SK-N-SH (cell line): Measurements from ENCODE around the gene MRPS6. TPM values are rescaled to one million over a fixed set of nuclear protein-coding genes. Genes with fewer than 3 reads are reported as not detected.

Source experiments
- CTCF ChIA-PET: fragments of 300-600, 350-600 bp; formaldehyde crosslinking; extraction: SDS; loops from one replicate; lab custom pipeline; 2021; lab: Yijun Ruan, JAX
- POLR2A ChIA-PET: fragments of 350-600 bp; sonication (Branson Sonifier 250); formaldehyde crosslinking; extraction: SDS; loops from one replicate; lab custom pipeline; 2020; ENCODE audit warnings: antibody characterized with exemption, inconsistent platforms; lab: Yijun Ruan, JAX
- DNase-seq: peaks from one replicate; pipeline ENCODE4 v3.0.0; 2012
- H2AFZ ChIP-seq: fragments of 200-600 bp; sonication (generic); 2 replicates; pipeline ENCODE4 v1.8.1; 2016; ENCODE audit warnings: antibody characterized with exemption, mild to moderate bottlenecking, low read depth
- H3F3A ChIP-seq: fragments of 200-600 bp; sonication (generic); replicated peaks from 2 replicates; pipeline ENCODE3; 2016; ENCODE audit warnings: antibody characterized with exemption, mild to moderate bottlenecking; ENCODE audit not compliant: insufficient read depth
- H3K27ac ChIP-seq, 2 experiments: fragments of 200-500 bp in 1 of 2; fragments of 200-600 bp in 1 of 2; sonication (Bioruptor generic) in 1 of 2; sonication (generic), shearing (Covaris generic) in 1 of 2; 2 replicates each; pipeline versions ENCODE4 v1.5.1 to v1.6.1; 2014 to 2016; ENCODE audit warnings: low read depth in 2 of 2, inconsistent platforms in 1 of 2, low read length in 1 of 2, mild to moderate bottlenecking in 1 of 2, mixed read lengths in 1 of 2
- H3K27me3 ChIP-seq: fragments of 200-600 bp; sonication (generic), shearing (Covaris generic); 2 replicates; pipeline ENCODE4 v1.6.1; 2016; ENCODE audit warnings: mixed run types; ENCODE audit not compliant: insufficient read depth
- H3K36me3 ChIP-seq, 2 experiments: fragments of 200-500 bp in 1 of 2; fragments of 200-600 bp in 1 of 2; sonication (Bioruptor generic) in 1 of 2; sonication (generic) in 1 of 2; replicated peaks in 1 of 2; 2 replicates each; pipeline versions ENCODE3 to v1.5.1; 2014 to 2016; ENCODE audit warnings: low read length in 1 of 2, mild to moderate bottlenecking in 1 of 2; ENCODE audit not compliant: insufficient read depth in 2 of 2, control insufficient read depth in 1 of 2
- H3K4me1 ChIP-seq, 2 experiments: fragments of 200-500 bp in 1 of 2; fragments of 200-600 bp in 1 of 2; sonication (Bioruptor generic) in 1 of 2; sonication (generic), shearing (Covaris generic) in 1 of 2; 2 replicates each; pipeline versions ENCODE4 v1.5.1 to v1.6.1; 2014 to 2016; ENCODE audit warnings: low read depth in 1 of 2, low read length in 1 of 2, mixed run types in 1 of 2; ENCODE audit not compliant: insufficient read depth in 2 of 2, control insufficient read depth in 1 of 2
- H3K4me2 ChIP-seq: fragments of 200-600 bp; sonication (generic), shearing (Covaris generic); 2 replicates; pipeline ENCODE4 v1.6.1; 2017; ENCODE audit warnings: mixed run types
- H3K4me3 ChIP-seq, 2 experiments: fragments of 200-500 bp in 1 of 2; fragments of 200-600 bp in 1 of 2; sonication (Bioruptor generic) in 1 of 2; sonication (generic), shearing (Covaris generic) in 1 of 2; 2 replicates each; pipeline versions ENCODE4 v1.5.1 to v1.8.1; 2014 to 2016; ENCODE audit warnings: low read depth in 2 of 2, inconsistent platforms in 1 of 2, low read length in 1 of 2, mild to moderate bottlenecking in 1 of 2, mixed read lengths in 1 of 2, moderate library complexity in 1 of 2
- H3K79me2 ChIP-seq: fragments of 200-600 bp; sonication (generic); 2 replicates; pipeline ENCODE4 v1.8.1; 2017; ENCODE audit warnings: mild to moderate bottlenecking; ENCODE audit not compliant: insufficient read depth
- H3K9ac ChIP-seq: fragments of 200-600 bp; sonication (generic); 2 replicates; pipeline ENCODE4 v1.6.1; 2017; ENCODE audit warnings: mixed run types
- H3K9me2 ChIP-seq: fragments of 200-600 bp; sonication (generic); 2 replicates; pipeline ENCODE4 v1.6.1; 2017; ENCODE audit warnings: mixed run types
- H3K9me3 ChIP-seq: fragments of 200-600 bp; sonication (generic); 2 replicates; pipeline ENCODE4 v1.6.1; 2017; ENCODE audit warnings: mixed run types, mild to moderate bottlenecking, moderate library complexity
- H4K20me1 ChIP-seq: fragments of 200-600 bp; sonication (generic); 2 replicates; pipeline ENCODE4 v1.6.1; 2017; ENCODE audit warnings: mild to moderate bottlenecking, mixed run types; ENCODE audit not compliant: insufficient read depth
- ELF1 ChIP-seq: IDR thresholded peaks from 2 replicates; pipeline ENCODE4 v1.4.0; 2012
- EP300 ChIP-seq, 2 experiments: IDR thresholded peaks; 2 replicates each; pipeline versions ENCODE4 v1.4.0 to v1.6.1; 2012; ENCODE audit warnings: borderline replicate concordance in 1 of 2, low read depth in 1 of 2, low read length in 1 of 2
- EZH2phosphoT487 ChIP-seq: fragments of 200-600 bp; sonication (generic); IDR thresholded peaks from 2 replicates; pipeline ENCODE4 v1.6.1; 2017; ENCODE audit warnings: low read depth, mixed run types, mild to moderate bottlenecking, antibody characterized with exemption, moderate library complexity, borderline replicate concordance
- FOSL2 ChIP-seq: IDR thresholded peaks from 2 replicates; pipeline ENCODE4 v1.4.0; 2012; ENCODE audit warnings: low read depth, mild to moderate bottlenecking, moderate library complexity, borderline replicate concordance
- MEF2A ChIP-seq: IDR thresholded peaks from 2 replicates; pipeline ENCODE4 v1.4.0; 2012; ENCODE audit warnings: low read depth, borderline replicate concordance
- NRF1 ChIP-seq: IDR thresholded peaks from 2 replicates; pipeline ENCODE4 v1.6.1; 2012; ENCODE audit warnings: low read depth, mild to moderate bottlenecking, low read length
- RCOR1 ChIP-seq: fragments of 150-350 bp; IDR thresholded peaks from 2 replicates; pipeline ENCODE4 v1.6.1; 2017; ENCODE audit warnings: antibody characterized with exemption, low read length
- SIN3A ChIP-seq: IDR thresholded peaks from 2 replicates; pipeline ENCODE4 v1.6.1; 2012; ENCODE audit warnings: low read depth, mild to moderate bottlenecking, low read length, moderate library complexity, borderline replicate concordance
- WGBS: methylation state at CpG from one replicate; pipeline ENCODE4 v1.1.6; 2017; ENCODE audit warnings: low lambda C conversion rate; 5-methylcytosine and 5-hydroxymethylcytosine counted together
- polyA plus RNA-seq, 3 experiments: library from polyadenylated mRNA; depleted of rRNA; stranded (reverse); fragments of >200 nt; gene quantifications; 2 replicates each; pipeline ENCODE4 v1.2.3, GENCODE V29; 2012
- TF ChIP-seq, protein P1 (sequence below): fragments of 150-350 bp; IDR thresholded peaks from 2 replicates; pipeline ENCODE4 v1.6.1; 2016; ENCODE audit warnings: mild to moderate bottlenecking, low read depth, low read length
- TF ChIP-seq, protein P2 (sequence below): IDR thresholded peaks from 2 replicates; pipeline ENCODE4 v1.4.0; 2012; ENCODE audit warnings: low read depth

Gene MRPS6
- polyA plus RNA-seq, 1 of the 3 experiments (the other 2 are of a cell fraction) = 69.2 TPM

- Histone ChIP-seq H3K9me3 (no peaks in the 10 kb centered on the region), H4K20me1 (peaks cover 5% of the 10 kb centered on the region; the same call in 1 of the 2 replicates), H3K79me2 (peaks cover 68% of the 10 kb centered on the region), H3K9me2 (no peaks in the 10 kb centered on the region), H3K9ac (no peak overlapping the region), H3K36me3 (peaks cover 4 to 7% of the 10 kb centered on the region in 2 experiments), H3K4me2 (no peak overlapping the region), H3K4me3 (no peak overlapping the region), H3F3A (no peaks in the 10 kb centered on the region), H2AFZ (no peak overlapping the region), H3K27me3 (no peaks in the 10 kb centered on the region), H3K4me1 (peaks cover 0 to 4% of the 10 kb centered on the region in 2 experiments; a peak in 2 of 4 replicates)
- ChIA-PET POLR2A (no interaction called here), CTCF (interaction anchor here (0.7 to 1.8 kb wide), 2 partner anchors 9 to 20 kb away, joined by 3 to 6 read pairs; no protein-coding TSS in a partner anchor)
- no peak for DNase-seq
- 89% methylated on average over 2 of the region's 2 CpGs for WGBS
- no peak for TF ChIP-seq MEF2A
- no peak for TF ChIP-seq SIN3A
- no peak for TF ChIP-seq EP300 (IDR thresholded peaks at IDR 0.05; ENCODE audit: borderline replicate concordance in 1 of 2, low read depth in 1 of 2, low read length in 1 of 2)
- no peak for TF ChIP-seq EZH2phosphoT487
- no peak for TF ChIP-seq FOSL2
- no peak for TF ChIP-seq NRF1
- TF ChIP-seq RCOR1 = no peak
- TF ChIP-seq, protein P1, sequence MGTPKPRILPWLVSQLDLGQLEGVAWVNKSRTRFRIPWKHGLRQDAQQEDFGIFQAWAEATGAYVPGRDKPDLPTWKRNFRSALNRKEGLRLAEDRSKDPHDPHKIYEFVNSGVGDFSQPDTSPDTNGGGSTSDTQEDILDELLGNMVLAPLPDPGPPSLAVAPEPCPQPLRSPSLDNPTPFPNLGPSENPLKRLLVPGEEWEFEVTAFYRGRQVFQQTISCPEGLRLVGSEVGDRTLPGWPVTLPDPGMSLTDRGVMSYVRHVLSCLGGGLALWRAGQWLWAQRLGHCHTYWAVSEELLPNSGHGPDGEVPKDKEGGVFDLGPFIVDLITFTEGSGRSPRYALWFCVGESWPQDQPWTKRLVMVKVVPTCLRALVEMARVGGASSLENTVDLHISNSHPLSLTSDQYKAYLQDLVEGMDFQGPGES = no peak
- TF ChIP-seq, all 33 proteins: peak for 0
- H3K27ac ChIP-seq = no peak overlapping the region
Measured at GRCh38 chr21:34120867-34121266, 47.5 kb downstream of the MRPS6 start.

- no peak overlapping the region for H3K4me2 ChIP-seq
- H2AFZ ChIP-seq = no peak overlapping the region
- H3K9me2 ChIP-seq = no peaks in the 10 kb centered on the region
- H3K9ac ChIP-seq = no peak overlapping the region
- H4K20me1 ChIP-seq = peaks cover 5% of the 10 kb centered on the region; the same call in 1 of the 2 replicates
- TF ChIP-seq ELF1 = no peak
- TF ChIP-seq, protein P2, sequence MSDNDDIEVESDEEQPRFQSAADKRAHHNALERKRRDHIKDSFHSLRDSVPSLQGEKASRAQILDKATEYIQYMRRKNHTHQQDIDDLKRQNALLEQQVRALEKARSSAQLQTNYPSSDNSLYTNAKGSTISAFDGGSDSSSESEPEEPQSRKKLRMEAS = no peak
- TF ChIP-seq, all 33 proteins: peak for 0
- CTCF ChIA-PET = interaction anchor here (1.4 to 1.8 kb wide), 2 partner anchors 8 to 29 kb away, joined by 6 read pairs; no protein-coding TSS in a partner anchor
- no peak for DNase-seq
- Histone ChIP-seq H3K27ac (no peak overlapping the region), H3F3A (no peaks in the 10 kb centered on the region), H3K4me1 (peaks cover 0 to 9% of the 10 kb centered on the region in 2 experiments; a peak in 2 of 4 replicates), H3K79me2 (peaks cover 62% of the 10 kb centered on the region), H3K36me3 (peaks cover 4 to 7% of the 10 kb centered on the region in 2 experiments), H3K9me3 (no peaks in the 10 kb centered on the region), H3K27me3 (no peaks in the 10 kb centered on the region), H3K4me3 (no peak overlapping the region)
- POLR2A ChIA-PET = no interaction called here
- 98% methylated on average over 2 of the region's 2 CpGs for WGBS
Measured at GRCh38 chr21:34122047-34122446, 48.7 kb downstream of the MRPS6 start.
